Tibial nerve (tissue), 4 donors: ENCODE results near the gene VKORC1. TPM values are rescaled to one million over a fixed set of nuclear protein-coding genes. Genes with fewer than 3 reads are reported as not detected.

Experiments
- DNase-seq, 2 donors: peaks; one replicate each; pipeline ENCODE4 v3.0.0-alpha.2; 2019; ENCODE audit warnings: low spot score in 2 of 2
- H3K27ac ChIP-seq, 4 donors: fragments of 200-600 bp; sonication (generic) in 3 of 4; one replicate each; pipeline ENCODE4 v1.5.1; 2017 to 2019; ENCODE audit warnings: mild to moderate bottlenecking in 1 of 4
- H3K27me3 ChIP-seq, 2 donors: fragments of 200-600 bp; sonication (generic) in 1 of 2; one replicate each; pipeline versions ENCODE4 v1.5.1 to v1.6.0; 2017 to 2019
- H3K36me3 ChIP-seq, 3 donors: fragments of 200-600 bp; sonication (generic); one replicate each; pipeline ENCODE4 v1.5.1; 2018 to 2019
- H3K4me1 ChIP-seq, 4 donors: fragments of 200-600 bp; sonication (generic) in 3 of 4; one replicate each; pipeline ENCODE4 v1.5.1; 2017 to 2019
- H3K4me3 ChIP-seq, 4 donors: fragments of 200-600 bp; sonication (generic) in 3 of 4; one replicate each; pipeline ENCODE4 v1.5.1; 2017 to 2019; ENCODE audit warnings: mild to moderate bottlenecking in 1 of 4, moderate library complexity in 1 of 4
- H3K9me3 ChIP-seq, 4 donors: fragments of 200-600 bp; sonication (generic) in 3 of 4; one replicate each; pipeline ENCODE4 v1.5.1; 2017 to 2019
- CTCF ChIP-seq, 5 experiments: fragments of 200-600 bp in 3 of 5; fragments of 450-650 bp in 2 of 5; sonication (generic) in 3 of 5; IDR thresholded peaks; one replicate each; pipeline ENCODE4 v1.5.1; 2016 to 2019; ENCODE audit warnings: antibody characterized with exemption in 5 of 5, mild to moderate bottlenecking in 3 of 5, moderate library complexity in 2 of 5
- EP300 ChIP-seq, 2 donors: sonication (generic); formaldehyde crosslinking; IDR thresholded peaks; one replicate each; pipeline ENCODE4 v1.6.1; 2017; ENCODE audit warnings: antibody characterized with exemption in 2 of 2, mild to moderate bottlenecking in 1 of 2
- POLR2A ChIP-seq, 2 donors: fragments of 450-650 bp; IDR thresholded peaks; one replicate each; pipeline ENCODE4 v1.6.1; 2017; ENCODE audit warnings: antibody characterized with exemption in 2 of 2, mild to moderate bottlenecking in 2 of 2, moderate library complexity in 2 of 2
- WGBS, 2 donors: methylation state at CpG; one replicate each; pipeline ENCODE4 v1.1.5; 2018; 5-methylcytosine and 5-hydroxymethylcytosine counted together
- total RNA-seq, 4 donors: library from RNA; depleted of rRNA; stranded (reverse); fragments of >200 nt; gene quantifications; one replicate each; pipeline ENCODE4 v1.1.0, GENCODE V29; 2016

Gene VKORC1
- total RNA-seq, 4 donors from 2014 or later, result 114 to 180 (median 136) TPM

GRCh38 chr16:31061126-31061812 is 33.3 kb downstream of the VKORC1 start:
- TF ChIP-seq POLR2A (IDR thresholded peaks at IDR 0.05) (no peak), EP300 (IDR thresholded peaks at IDR 0.05) (no peak), CTCF (IDR thresholded peaks at IDR 0.05) (no peak)
- WGBS, 2 donors, result 93 to 95% methylated on average over 24 to 34 of the region's 42 CpGs
- no peak for DNase-seq
- peaks cover 0 to 22% (median 6%) of the 10 kb centered on the region in 4 donors for H3K4me1 ChIP-seq
- H3K36me3 ChIP-seq, result peaks cover 3 to 55% (median 14%) of the 10 kb centered on the region in 3 donors
- no peaks in the 10 kb centered on the region for H3K9me3 ChIP-seq
- no peak overlapping the region for H3K4me3 ChIP-seq
- no peak overlapping the region for H3K27ac ChIP-seq
- no peaks in the 10 kb centered on the region for H3K27me3 ChIP-seq

GRCh38 chr16:31055613-31056012 is 39.0 kb downstream of the VKORC1 start:
- H3K4me1 ChIP-seq, result peaks cover 0 to 6% (median 0%) of the 10 kb centered on the region in 4 donors
- TF ChIP-seq EP300 (IDR thresholded peaks at IDR 0.05) (no peak), CTCF (IDR thresholded peaks at IDR 0.05) (no peak), POLR2A (IDR thresholded peaks at IDR 0.05) (no peak)
- WGBS, 2 donors, result 81 to 88% methylated on average over 4 of the region's 4 CpGs

GRCh38 chr16:31052114-31052513 is 42.5 kb downstream of the VKORC1 start:
- H3K9me3 ChIP-seq, result no peaks in the 10 kb centered on the region
- no peak overlapping the region for H3K4me3 ChIP-seq
- no peaks in the 10 kb centered on the region for H3K27me3 ChIP-seq
- H3K4me1 ChIP-seq, result peaks cover 0 to 6% (median 0%) of the 10 kb centered on the region in 4 donors
- TF ChIP-seq POLR2A (IDR thresholded peaks at IDR 0.05), result no peak
- TF ChIP-seq CTCF (IDR thresholded peaks at IDR 0.05), result no peak
- TF ChIP-seq EP300 (IDR thresholded peaks at IDR 0.05), result peak in 1 of 2 donors; percentile 32
- no peaks in the 10 kb centered on the region for H3K36me3 ChIP-seq
- DNase-seq, result peak in 1 of 2 donors; percentile 54
- 43 to 46% methylated on average over 2 of the region's 2 CpGs for WGBS, 2 donors
- peak overlapping the region in 2 of 4 donors; percentile 36 to 55 for H3K27ac ChIP-seq

More at GRCh38 chr16:31055613-31056012, 39.0 kb downstream of the VKORC1 start:
- H3K27me3 ChIP-seq, result no peaks in the 10 kb centered on the region
- H3K9me3 ChIP-seq, result no peaks in the 10 kb centered on the region
- H3K4me3 ChIP-seq, result no peak overlapping the region
- H3K36me3 ChIP-seq, result peaks cover 0 to 21% (median 0%) of the 10 kb centered on the region in 3 donors
- no peak for DNase-seq
- H3K27ac ChIP-seq, result no peak overlapping the region

DNA sequence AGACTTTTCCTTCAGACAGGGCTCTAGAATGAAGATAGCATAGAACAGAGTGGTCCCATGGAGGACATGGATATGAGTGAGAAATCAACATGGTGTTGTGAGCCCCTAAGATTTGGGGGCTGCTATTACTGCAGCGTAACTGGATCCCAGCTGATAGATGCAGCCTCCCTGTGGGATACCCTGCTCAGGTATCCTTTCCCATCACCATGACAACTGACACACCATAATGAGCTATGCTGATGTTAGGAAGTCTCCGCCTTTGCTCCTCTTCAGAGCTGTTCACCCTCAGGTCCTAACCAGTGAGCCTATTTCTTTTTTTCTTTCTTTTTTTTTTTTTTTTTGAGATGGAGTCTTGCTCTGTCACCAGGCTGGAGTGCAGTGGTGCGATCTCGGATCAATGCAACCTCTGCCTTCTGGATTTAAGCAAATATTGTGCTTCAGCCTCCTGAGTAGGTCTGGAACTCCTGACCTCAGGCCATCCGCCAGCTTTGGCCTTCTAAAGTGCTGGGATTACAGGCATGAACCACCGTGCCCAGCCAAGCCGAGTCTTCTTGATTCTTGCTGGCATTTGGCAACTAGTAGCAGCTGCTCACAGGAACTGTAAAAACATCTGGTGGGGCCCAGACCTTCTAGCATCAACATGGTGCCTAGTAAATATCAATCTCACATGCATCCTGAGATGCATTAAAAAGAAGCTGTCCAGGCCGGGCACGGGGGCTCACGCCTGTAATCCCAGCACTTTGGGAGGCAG is 44.1 kb downstream of the VKORC1 start:
- H3K36me3 ChIP-seq, result no peaks in the 10 kb centered on the region
- no peak overlapping the region for H3K27ac ChIP-seq
- WGBS, 2 donors, result 73 to 81% methylated on average over 10 of the region's 10 CpGs
- H3K4me3 ChIP-seq, result no peak overlapping the region
- peaks cover 0 to 6% (median 0%) of the 10 kb centered on the region in 4 donors for H3K4me1 ChIP-seq
- TF ChIP-seq EP300 (IDR thresholded peaks at IDR 0.05) (no peak), POLR2A (IDR thresholded peaks at IDR 0.05) (no peak), CTCF (IDR thresholded peaks at IDR 0.05) (no peak)
- H3K27me3 ChIP-seq, result no peaks in the 10 kb centered on the region
- no peak for DNase-seq
- no peaks in the 10 kb centered on the region for H3K9me3 ChIP-seq
